ENCODE measurements around the gene CD164L2.

Gene CD164L2

GRCh38 chr1:27349784-27350662, 33.1 kb downstream of the CD164L2 start:
- Histone ChIP-seq H3K4me3 (ENCODE audit: low read depth in 1 of 5, low read length in 5 of 5) (peak overlapping the region in 4 of 5 donors; percentile 36 to 59 (median 52)), H3K4me1 (ENCODE audit: control insufficient read depth in 5 of 5, insufficient read depth in 5 of 5, low read length in 5 of 5) (peaks cover 0 to 29% (median 25%) of the 10 kb centered on the region in 5 donors), H3K9me3 (ENCODE audit: control insufficient read depth in 5 of 5, low read length in 5 of 5) (no peaks in the 10 kb centered on the region), H3K27me3 (ENCODE audit: control insufficient read depth in 5 of 5, insufficient read depth in 4 of 5, low read length in 5 of 5) (peaks cover 11 to 34% (median 16%) of the 10 kb centered on the region in 5 donors), H3K27ac (ENCODE audit: low read depth, low read length) (no peak overlapping the region), H3K9ac (ENCODE audit: low read length in 5 of 5) (no peak overlapping the region), H3K36me3 (ENCODE audit: control insufficient read depth in 5 of 5, insufficient read depth in 5 of 5, low read length in 5 of 5) (peaks cover 0 to 15% (median 14%) of the 10 kb centered on the region in 5 donors)

- Histone ChIP-seq H3K9ac (ENCODE audit: low read length in 5 of 5) (no peak overlapping the region), H3K4me1 (ENCODE audit: control insufficient read depth in 5 of 5, insufficient read depth in 5 of 5, low read length in 5 of 5) (peaks cover 0 to 29% (median 25%) of the 10 kb centered on the region in 5 donors), H3K27me3 (ENCODE audit: control insufficient read depth in 5 of 5, insufficient read depth in 4 of 5, low read length in 5 of 5) (peaks cover 11 to 34% (median 16%) of the 10 kb centered on the region in 5 donors), H3K4me3 (ENCODE audit: low read depth in 1 of 5, low read length in 5 of 5) (peak overlapping the region in 3 of 5 donors; percentile 46 to 59 (median 59)), H3K27ac (ENCODE audit: low read depth, low read length) (no peak overlapping the region), H3K9me3 (ENCODE audit: control insufficient read depth in 5 of 5, low read length in 5 of 5) (no peaks in the 10 kb centered on the region), H3K36me3 (ENCODE audit: control insufficient read depth in 5 of 5, insufficient read depth in 5 of 5, low read length in 5 of 5) (peaks cover 0 to 13% (median 12%) of the 10 kb centered on the region in 5 donors)
These were observed 34.0 kb downstream of the CD164L2 start for GRCh38 chr1:27348861-27349783.

GRCh38 chr1:27346991-27347624, 36.0 kb downstream of the CD164L2 start:
- H3K9me3 ChIP-seq (ENCODE audit: control insufficient read depth in 5 of 5, low read length in 5 of 5): no peaks in the 10 kb centered on the region
- H3K4me1 ChIP-seq (ENCODE audit: control insufficient read depth in 5 of 5, insufficient read depth in 5 of 5, low read length in 5 of 5): peaks cover 0 to 34% (median 25%) of the 10 kb centered on the region in 5 donors
- no peak overlapping the region for H3K27ac ChIP-seq (ENCODE audit: low read depth, low read length)
- no peak overlapping the region for H3K4me3 ChIP-seq (ENCODE audit: low read depth in 1 of 5, low read length in 5 of 5)
- H3K27me3 ChIP-seq (ENCODE audit: control insufficient read depth in 5 of 5, insufficient read depth in 4 of 5, low read length in 5 of 5): peaks cover 11 to 34% (median 17%) of the 10 kb centered on the region in 5 donors
- no peak overlapping the region for H3K9ac ChIP-seq (ENCODE audit: low read length in 5 of 5)
- no peaks in the 10 kb centered on the region for H3K36me3 ChIP-seq (ENCODE audit: control insufficient read depth in 5 of 5, insufficient read depth in 5 of 5, low read length in 5 of 5)

- H3K9ac ChIP-seq (ENCODE audit: low read length in 5 of 5): no peak overlapping the region
- H3K9me3 ChIP-seq (ENCODE audit: control insufficient read depth in 5 of 5, low read length in 5 of 5): no peaks in the 10 kb centered on the region
- H3K4me1 ChIP-seq (ENCODE audit: control insufficient read depth in 5 of 5, insufficient read depth in 5 of 5, low read length in 5 of 5): peaks cover 0 to 37% (median 23%) of the 10 kb centered on the region in 5 donors
- no peak overlapping the region for H3K27ac ChIP-seq (ENCODE audit: low read depth, low read length)
- H3K27me3 ChIP-seq (ENCODE audit: control insufficient read depth in 5 of 5, insufficient read depth in 4 of 5, low read length in 5 of 5): peaks cover 11 to 34% (median 19%) of the 10 kb centered on the region in 5 donors
- no peak overlapping the region for H3K4me3 ChIP-seq (ENCODE audit: low read depth in 1 of 5, low read length in 5 of 5)
- no peaks in the 10 kb centered on the region for H3K36me3 ChIP-seq (ENCODE audit: control insufficient read depth in 5 of 5, insufficient read depth in 5 of 5, low read length in 5 of 5)
These were observed 36.8 kb downstream of the CD164L2 start for GRCh38 chr1:27346357-27346756.

GRCh38 chr1:27345272-27345671, 37.9 kb downstream of the CD164L2 start:
- Histone ChIP-seq H3K27ac (ENCODE audit: low read depth, low read length) (no peak overlapping the region), H3K4me3 (ENCODE audit: low read depth in 1 of 5, low read length in 5 of 5) (no peak overlapping the region), H3K27me3 (ENCODE audit: control insufficient read depth in 5 of 5, insufficient read depth in 4 of 5, low read length in 5 of 5) (peaks cover 9 to 26% (median 19%) of the 10 kb centered on the region in 5 donors), H3K36me3 (ENCODE audit: control insufficient read depth in 5 of 5, insufficient read depth in 5 of 5, low read length in 5 of 5) (no peaks in the 10 kb centered on the region), H3K4me1 (ENCODE audit: control insufficient read depth in 5 of 5, insufficient read depth in 5 of 5, low read length in 5 of 5) (peaks cover 0 to 26% (median 13%) of the 10 kb centered on the region in 5 donors), H3K9me3 (ENCODE audit: control insufficient read depth in 5 of 5, low read length in 5 of 5) (no peaks in the 10 kb centered on the region), H3K9ac (ENCODE audit: low read length in 5 of 5) (no peak overlapping the region)

GRCh38 chr1:27343639-27344025, 39.5 kb downstream of the CD164L2 start:
- H3K9ac ChIP-seq (ENCODE audit: low read length in 5 of 5): no peak overlapping the region

GRCh38 chr1:27342778-27343638, 40.1 kb downstream of the CD164L2 start:
- peaks cover 4 to 13% (median 9%) of the 10 kb centered on the region in 5 donors for H3K27me3 ChIP-seq (ENCODE audit: control insufficient read depth in 5 of 5, insufficient read depth in 4 of 5, low read length in 5 of 5)
- no peak overlapping the region for H3K9ac ChIP-seq (ENCODE audit: low read length in 5 of 5)
- peaks cover 0 to 6% (median 3%) of the 10 kb centered on the region in 5 donors for H3K36me3 ChIP-seq (ENCODE audit: control insufficient read depth in 5 of 5, insufficient read depth in 5 of 5, low read length in 5 of 5)
- peaks cover 0 to 14% (median 0%) of the 10 kb centered on the region in 5 donors for H3K4me1 ChIP-seq (ENCODE audit: control insufficient read depth in 5 of 5, insufficient read depth in 5 of 5, low read length in 5 of 5)
- no peak overlapping the region for H3K27ac ChIP-seq (ENCODE audit: low read depth, low read length)
- no peaks in the 10 kb centered on the region for H3K9me3 ChIP-seq (ENCODE audit: control insufficient read depth in 5 of 5, low read length in 5 of 5)
- peak overlapping the region in 2 of 5 donors; percentile 27 to 36 for H3K4me3 ChIP-seq (ENCODE audit: low read depth in 1 of 5, low read length in 5 of 5)

More at GRCh38 chr1:27343639-27344025, 39.5 kb downstream of the CD164L2 start:
- no peak overlapping the region for H3K27ac ChIP-seq (ENCODE audit: low read depth, low read length)
- H3K27me3 ChIP-seq (ENCODE audit: control insufficient read depth in 5 of 5, insufficient read depth in 4 of 5, low read length in 5 of 5): peaks cover 4 to 14% (median 9%) of the 10 kb centered on the region in 5 donors
- H3K9me3 ChIP-seq (ENCODE audit: control insufficient read depth in 5 of 5, low read length in 5 of 5): no peaks in the 10 kb centered on the region
- H3K36me3 ChIP-seq (ENCODE audit: control insufficient read depth in 5 of 5, insufficient read depth in 5 of 5, low read length in 5 of 5): peaks cover 0 to 5% (median 3%) of the 10 kb centered on the region in 5 donors
- H3K4me3 ChIP-seq (ENCODE audit: low read depth in 1 of 5, low read length in 5 of 5): peak overlapping the region in 2 of 5 donors; percentile 27 to 29
- H3K4me1 ChIP-seq (ENCODE audit: control insufficient read depth in 5 of 5, insufficient read depth in 5 of 5, low read length in 5 of 5): peaks cover 0 to 14% (median 0%) of the 10 kb centered on the region in 5 donors

GRCh38 chr1:27342391-27342777, 40.7 kb downstream of the CD164L2 start:
- H3K4me3 ChIP-seq (ENCODE audit: low read depth in 1 of 5, low read length in 5 of 5): peak overlapping the region in 1 of 5 donors; percentile 36
- peaks cover 0 to 14% (median 0%) of the 10 kb centered on the region in 5 donors for H3K4me1 ChIP-seq (ENCODE audit: control insufficient read depth in 5 of 5, insufficient read depth in 5 of 5, low read length in 5 of 5)
- H3K9me3 ChIP-seq (ENCODE audit: control insufficient read depth in 5 of 5, low read length in 5 of 5): no peaks in the 10 kb centered on the region
- peaks cover 0 to 12% (median 8%) of the 10 kb centered on the region in 5 donors for H3K27me3 ChIP-seq (ENCODE audit: control insufficient read depth in 5 of 5, insufficient read depth in 4 of 5, low read length in 5 of 5)
- H3K27ac ChIP-seq (ENCODE audit: low read depth, low read length): no peak overlapping the region
- H3K9ac ChIP-seq (ENCODE audit: low read length in 5 of 5): no peak overlapping the region
- peaks cover 0 to 6% (median 3%) of the 10 kb centered on the region in 5 donors for H3K36me3 ChIP-seq (ENCODE audit: control insufficient read depth in 5 of 5, insufficient read depth in 5 of 5, low read length in 5 of 5)

All from subcutaneous abdominal adipose tissue (tissue), 5 donors.